Astrocyte of the spinal cord (primary cell): ENCODE data around the gene ERBB4.
A peak's percentile ranks its signal among the peaks of the same experiment; 100 is the strongest.
"Not testable (repeated sequence)": the region's sequence is repeated elsewhere in the genome, so short reads cannot be mapped to it uniquely, and the experiment has no call there.

ENCODE experiments used
- DNase-seq: peaks from one replicate; pipeline ENCODE4 v3.0.0; 2011; ENCODE audit warnings: low read depth, low spot score
- H3K4me3 ChIP-seq: 2 replicates; pipeline ENCODE4 v1.5.1; 2011; ENCODE audit warnings: low read depth, mild to moderate bottlenecking, low read length, moderate library complexity
- CTCF ChIP-seq: IDR thresholded peaks from 2 replicates; pipeline ENCODE4 v1.5.1; 2012; ENCODE audit warnings: low read depth, mild to moderate bottlenecking, low read length, inconsistent platforms
- in situ Hi-C: cut with HindIII; loops from 2 replicates; pipeline ENCODE4 v1.10.0; 2017; ENCODE audit warnings: low sequenced_read_pairs

ERBB4 gene

GRCh38 chr2:212484563-212485080 lies 54.0 kb downstream of the ERBB4 start:
- TF ChIP-seq CTCF = peak; percentile 11
- in situ Hi-C loops = no loop called here
- no peak overlapping the region for H3K4me3 ChIP-seq
- peak; percentile 29 for DNase-seq

- DNase-seq = no peak
- in situ Hi-C loops = no loop called here
- no peak overlapping the region for H3K4me3 ChIP-seq
These were observed 58.2 kb downstream of the ERBB4 start for GRCh38 chr2:212480447-212480846.

GRCh38 chr2:212477571-212477970 lies 61.0 kb downstream of the ERBB4 start:
- no peak for TF ChIP-seq CTCF
- in situ Hi-C loops = no loop called here
- no peak for DNase-seq
- H3K4me3 ChIP-seq = no peak overlapping the region

More at GRCh38 chr2:212480447-212480846, 58.2 kb downstream of the ERBB4 start:
- no peak for TF ChIP-seq CTCF

GRCh38 chr2:212473211-212473610 lies 65.4 kb downstream of the ERBB4 start:
- in situ Hi-C loops = no loop called here
- no peak for DNase-seq
- no peak for TF ChIP-seq CTCF
- no peak overlapping the region for H3K4me3 ChIP-seq

- in situ Hi-C loops, DNase-seq, H3K4me3 ChIP-seq: not testable (repeated sequence)
These were observed 71.1 kb downstream of the ERBB4 start for GRCh38 chr2:212467551-212467950.

- in situ Hi-C loops = no loop called here
- DNase-seq = no peak
- TF ChIP-seq CTCF = no peak
- no peak overlapping the region for H3K4me3 ChIP-seq
These were observed 73.1 kb downstream of the ERBB4 start for GRCh38 chr2:212465456-212465855.

GRCh38 chr2:212461708-212462107 lies 76.9 kb downstream of the ERBB4 start:
- in situ Hi-C loops, H3K4me3 ChIP-seq, DNase-seq: not testable (repeated sequence)

GRCh38 chr2:212454149-212454548 lies 84.5 kb downstream of the ERBB4 start:
- H3K4me3 ChIP-seq = no peak overlapping the region
- in situ Hi-C loops = no loop called here
- no peak for DNase-seq
- TF ChIP-seq CTCF = no peak
